Sigmoid colon (tissue), 7 donors: ENCODE measurements around the gene POLG. TPM values are rescaled to one million over a fixed set of nuclear protein-coding genes. Genes with fewer than 3 reads are reported as not detected.

Experiments used
- DNase-seq: peaks from one replicate; pipeline ENCODE4 v3.0.0-alpha.2; 2019
- H3K27ac ChIP-seq, 4 donors: fragments of 200-600 bp; sonication (generic); one replicate each; pipeline ENCODE4 v1.5.1; 2016 to 2019; ENCODE audit warnings: mild to moderate bottlenecking in 1 of 4
- H3K27me3 ChIP-seq, 3 donors: fragments of 200-600 bp; sonication (generic); one replicate each; pipeline ENCODE4 v1.5.1; 2019; ENCODE audit warnings: mild to moderate bottlenecking in 1 of 3
- H3K36me3 ChIP-seq, 4 donors: fragments of 200-600 bp; sonication (generic); one replicate each; pipeline ENCODE4 v1.5.1; 2016 to 2019
- H3K4me1 ChIP-seq, 4 donors: fragments of 200-600 bp; sonication (generic); one replicate each; pipeline ENCODE4 v1.5.1; 2017 to 2019
- H3K4me3 ChIP-seq, 4 donors: fragments of 200-600 bp; sonication (generic); one replicate each; pipeline ENCODE4 v1.5.1; 2017 to 2019; ENCODE audit warnings: mild to moderate bottlenecking in 2 of 4, moderate library complexity in 1 of 4
- H3K9me3 ChIP-seq, 4 donors: fragments of 200-600 bp in 3 of 4; sonication (generic) in 3 of 4; one replicate each; pipeline versions ENCODE4 v1.5.1 to v1.6.1; 2013 to 2019
- EP300 ChIP-seq, 4 donors: sonication (generic); formaldehyde crosslinking; IDR thresholded peaks; one replicate each; pipeline ENCODE4 v1.6.1; 2017; ENCODE audit warnings: antibody characterized with exemption in 4 of 4
- POLR2A ChIP-seq, 2 donors: fragments of 450-650 bp; IDR thresholded peaks; one replicate each; pipeline ENCODE4 v1.6.1; 2016; ENCODE audit warnings: antibody characterized with exemption in 2 of 2, mild to moderate bottlenecking in 2 of 2, moderate library complexity in 2 of 2
- POLR2AphosphoS5 ChIP-seq, 4 donors: sonication (generic); formaldehyde crosslinking; IDR thresholded peaks; one replicate each; pipeline ENCODE4 v1.6.1; 2017; ENCODE audit warnings: antibody characterized with exemption in 4 of 4
- WGBS, 2 donors: extraction: QIAGEN DNeasy Blood & Tissue Kit; methylation state at CpG; one replicate each; pipeline ENCODE4 v1.1.7; 2013; 5-methylcytosine and 5-hydroxymethylcytosine counted together
- intact Hi-C: fragments of 100-400 bp; cut with DNase I; formaldehyde crosslinking; loops from one replicate; pipeline ENCODE4 v1.15.1; 2023
- polyA plus RNA-seq, 3 donors: library from polyadenylated mRNA; stranded (reverse); fragments of 200-250 nt; gene quantifications; one replicate each; pipeline ENCODE4 v1.2.3, GENCODE V29; 2013
- total RNA-seq, 4 donors: library from RNA; depleted of rRNA; stranded (reverse); fragments of >200 nt; gene quantifications; one replicate each; pipeline ENCODE4 v1.1.0, GENCODE V29; 2016
- TF ChIP-seq, protein P1 (sequence below), 4 experiments: fragments of 450-650 bp in 3 of 4; fragments of 200-600 bp in 1 of 4; IDR thresholded peaks; one replicate each; pipeline ENCODE4 v1.5.1; 2016 to 2019; ENCODE audit warnings: antibody characterized with exemption in 4 of 4, mild to moderate bottlenecking in 3 of 4, moderate library complexity in 2 of 4
- donor health status: healthy with polysubstance abuse.
- donor health status: Bipolar disorder and iron deficiency.
- donor health status: healthy.

The POLG gene
- total and polyA plus RNA-seq, 7 donors = 25.2 to 43.4 (median 38.5) TPM

- WGBS, 2 donors = 96 to 97% methylated on average over 3 of the region's 3 CpGs
- Histone ChIP-seq H3K4me1 (no peaks in the 10 kb centered on the region), H3K36me3 (no peaks in the 10 kb centered on the region), H3K9me3 (no peaks in the 10 kb centered on the region), H3K27ac (no peak overlapping the region), H3K4me3 (no peak overlapping the region), H3K27me3 (no peaks in the 10 kb centered on the region)
- no peak for DNase-seq
- intact Hi-C loops = no loop called here
- no peak for TF ChIP-seq POLR2A (IDR thresholded peaks at IDR 0.05)
- no peak for TF ChIP-seq POLR2AphosphoS5 (IDR thresholded peaks at IDR 0.05)
- no peak for TF ChIP-seq EP300 (IDR thresholded peaks at IDR 0.05)
- TF ChIP-seq, protein P1, sequence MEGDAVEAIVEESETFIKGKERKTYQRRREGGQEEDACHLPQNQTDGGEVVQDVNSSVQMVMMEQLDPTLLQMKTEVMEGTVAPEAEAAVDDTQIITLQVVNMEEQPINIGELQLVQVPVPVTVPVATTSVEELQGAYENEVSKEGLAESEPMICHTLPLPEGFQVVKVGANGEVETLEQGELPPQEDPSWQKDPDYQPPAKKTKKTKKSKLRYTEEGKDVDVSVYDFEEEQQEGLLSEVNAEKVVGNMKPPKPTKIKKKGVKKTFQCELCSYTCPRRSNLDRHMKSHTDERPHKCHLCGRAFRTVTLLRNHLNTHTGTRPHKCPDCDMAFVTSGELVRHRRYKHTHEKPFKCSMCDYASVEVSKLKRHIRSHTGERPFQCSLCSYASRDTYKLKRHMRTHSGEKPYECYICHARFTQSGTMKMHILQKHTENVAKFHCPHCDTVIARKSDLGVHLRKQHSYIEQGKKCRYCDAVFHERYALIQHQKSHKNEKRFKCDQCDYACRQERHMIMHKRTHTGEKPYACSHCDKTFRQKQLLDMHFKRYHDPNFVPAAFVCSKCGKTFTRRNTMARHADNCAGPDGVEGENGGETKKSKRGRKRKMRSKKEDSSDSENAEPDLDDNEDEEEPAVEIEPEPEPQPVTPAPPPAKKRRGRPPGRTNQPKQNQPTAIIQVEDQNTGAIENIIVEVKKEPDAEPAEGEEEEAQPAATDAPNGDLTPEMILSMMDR (IDR thresholded peaks at IDR 0.05) = no peak
Measured at GRCh38 chr15:89305395-89305794, 29.2 kb downstream of the POLG start.

DNA sequence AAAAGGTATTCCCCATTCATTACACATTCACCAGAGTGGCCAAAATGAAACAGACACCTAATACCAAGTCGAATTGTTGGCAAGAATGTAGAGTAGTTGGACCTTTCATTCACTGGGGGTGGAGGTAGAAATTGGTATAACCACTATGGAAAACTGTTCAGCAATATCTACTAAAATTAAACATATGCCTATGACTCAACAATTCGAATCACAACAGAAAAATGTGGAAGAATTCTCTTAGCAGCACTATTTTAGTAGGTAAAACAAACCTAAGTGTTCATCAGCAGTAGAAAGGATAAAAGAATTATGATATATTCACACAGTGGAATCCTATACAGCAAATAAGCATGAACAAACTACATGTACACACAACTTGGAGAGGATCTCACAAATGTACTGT is 30.6 kb downstream of the POLG start:
- no peak overlapping the region for H3K4me3 ChIP-seq
- no peaks in the 10 kb centered on the region for H3K4me1 ChIP-seq
- 87 to 96% methylated on average over 2 of the region's 2 CpGs for WGBS, 2 donors
- no peaks in the 10 kb centered on the region for H3K36me3 ChIP-seq
- TF ChIP-seq, protein P1 (IDR thresholded peaks at IDR 0.05) = no peak
- TF ChIP-seq POLR2A (IDR thresholded peaks at IDR 0.05) (no peak), POLR2AphosphoS5 (IDR thresholded peaks at IDR 0.05) (no peak), EP300 (IDR thresholded peaks at IDR 0.05) (no peak)
- H3K9me3 ChIP-seq = no peaks in the 10 kb centered on the region
- intact Hi-C loops = loop anchor here (2.0 kb wide), 1 partner anchor 17 kb away; no protein-coding TSS in a partner anchor
- no peak overlapping the region for H3K27ac ChIP-seq
- DNase-seq = no peak
- H3K27me3 ChIP-seq = no peaks in the 10 kb centered on the region

DNA sequence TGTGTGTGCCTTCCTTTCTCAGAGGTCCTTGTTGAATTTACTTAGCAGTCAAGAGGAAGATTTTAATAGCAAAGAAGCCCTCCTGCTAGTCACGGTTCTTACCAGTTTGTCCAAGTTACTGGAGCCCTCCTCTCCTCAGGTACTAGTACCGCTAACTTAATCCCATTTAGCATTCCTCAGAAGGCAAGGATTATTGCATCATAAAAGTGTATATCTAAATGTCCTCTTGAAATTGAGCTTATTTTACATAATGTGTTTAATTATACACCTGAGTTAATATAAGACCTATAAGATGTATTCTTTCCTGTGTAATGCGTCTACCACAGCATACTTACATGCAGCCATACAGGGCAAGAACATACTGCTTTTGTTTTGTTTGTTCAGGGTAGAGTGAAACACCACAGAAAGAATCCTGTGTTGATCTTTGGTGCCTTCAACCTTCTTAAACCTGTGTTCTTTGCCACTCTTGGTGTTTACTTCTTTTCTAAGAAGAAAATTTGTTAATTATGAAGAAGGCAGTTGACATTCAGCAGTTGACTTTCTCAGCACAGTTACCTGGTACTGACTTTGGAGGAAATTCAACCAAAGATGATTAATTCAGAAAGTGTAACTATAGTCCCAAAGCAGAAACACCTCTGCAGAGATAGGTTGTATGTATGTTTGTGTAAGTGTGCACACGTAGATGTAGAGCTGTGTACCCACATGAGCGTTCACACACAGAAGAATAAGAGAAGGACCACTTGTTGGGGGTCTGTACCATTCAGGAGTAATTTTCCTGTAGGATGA is 33.1 kb downstream of the POLG start:
- TF ChIP-seq POLR2A (IDR thresholded peaks at IDR 0.05) (no peak), POLR2AphosphoS5 (IDR thresholded peaks at IDR 0.05) (no peak), EP300 (IDR thresholded peaks at IDR 0.05) (no peak)
- TF ChIP-seq, protein P1 (IDR thresholded peaks at IDR 0.05) = no peak

DNA sequence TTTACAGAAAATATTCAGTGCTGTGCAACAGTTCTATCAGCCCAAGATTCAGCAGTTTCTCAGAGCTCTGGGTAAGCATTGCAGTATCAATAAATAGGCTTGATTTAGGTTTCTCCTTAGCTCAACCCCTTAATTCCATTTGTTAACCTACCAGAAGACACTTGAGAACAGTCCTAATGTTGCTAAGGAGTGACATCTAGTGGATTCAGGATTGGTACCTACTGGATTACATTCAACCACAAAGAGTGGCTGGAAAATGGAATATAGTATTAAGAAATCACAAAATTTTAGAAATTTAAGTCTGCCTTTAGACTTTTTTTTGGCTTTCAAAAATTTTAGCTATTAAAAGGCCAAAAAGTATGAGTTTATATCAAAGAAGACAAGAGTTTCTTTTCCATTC is 34.7 kb downstream of the POLG start:
- TF ChIP-seq, protein P1 (IDR thresholded peaks at IDR 0.05) = no peak
- TF ChIP-seq EP300 (IDR thresholded peaks at IDR 0.05) (no peak), POLR2AphosphoS5 (IDR thresholded peaks at IDR 0.05) (no peak), POLR2A (IDR thresholded peaks at IDR 0.05) (no peak)
- intact Hi-C loops = loop anchor here (2.0 kb wide), 1 partner anchor 93 kb away; no protein-coding TSS in a partner anchor
- Histone ChIP-seq H3K4me1 (no peaks in the 10 kb centered on the region), H3K27me3 (no peaks in the 10 kb centered on the region), H3K9me3 (no peaks in the 10 kb centered on the region), H3K4me3 (no peak overlapping the region), H3K36me3 (no peaks in the 10 kb centered on the region), H3K27ac (no peak overlapping the region)
- DNase-seq = no peak

More for the DNA sequence above, 33.1 kb downstream of the POLG start:
- Histone ChIP-seq H3K9me3 (no peaks in the 10 kb centered on the region), H3K27me3 (no peaks in the 10 kb centered on the region), H3K4me3 (no peak overlapping the region), H3K27ac (no peak overlapping the region), H3K4me1 (no peaks in the 10 kb centered on the region), H3K36me3 (no peaks in the 10 kb centered on the region)
- 85 to 93% methylated on average over 5 of the region's 5 CpGs for WGBS, 2 donors
- DNase-seq = no peak
- intact Hi-C loops = loop anchor here (2.0 kb wide), 1 partner anchor 19 kb away; no protein-coding TSS in a partner anchor
